HepG2 (cell line): Measurements from ENCODE around the gene ZFYVE26. TPM values are rescaled to one million over a fixed set of nuclear protein-coding genes. Genes with fewer than 3 reads are reported as not detected.

Experiments
- ARID2 ChIP-seq: sonication (generic); formaldehyde crosslinking; IDR thresholded peaks from 2 replicates; pipeline ENCODE4 v1.8.1; 2022; ENCODE audit warnings: mild to moderate bottlenecking, missing genetic modification reagents, borderline replicate concordance
- ATM ChIP-seq: fragments of 450-650 bp; IDR thresholded peaks from 2 replicates; pipeline ENCODE4 v1.7.1; 2017; ENCODE audit warnings: mild to moderate bottlenecking, borderline replicate concordance
- CENPT ChIP-seq: sonication (generic); formaldehyde crosslinking; IDR thresholded peaks from 2 replicates; pipeline ENCODE4 v1.8.0; 2022; ENCODE audit warnings: low read depth, mild to moderate bottlenecking, moderate library complexity, missing genetic modification reagents
- KAT8 ChIP-seq: IDR thresholded peaks from 2 replicates; pipeline ENCODE4 v1.6.1; 2016; ENCODE audit warnings: missing genetic modification reagents, missing compliant biosample characterization
- NFAT5 ChIP-seq: sonication (generic); formaldehyde crosslinking; IDR thresholded peaks from 2 replicates; pipeline ENCODE4 v1.4.0; 2020; ENCODE audit warnings: missing genetic modification reagents
- NFE2 ChIP-seq: sonication (generic); formaldehyde crosslinking; IDR thresholded peaks from 2 replicates; pipeline ENCODE4 v1.4.0; 2020; ENCODE audit warnings: missing genetic modification reagents
- RFX3 ChIP-seq: IDR thresholded peaks from 2 replicates; pipeline ENCODE4 v1.6.1; 2016; ENCODE audit warnings: missing biosample characterization, missing genetic modification reagents
- SKIL ChIP-seq: sonication (generic); formaldehyde crosslinking; IDR thresholded peaks from 2 replicates; pipeline ENCODE4 v1.8.0; 2022; ENCODE audit warnings: missing genetic modification reagents, mild to moderate bottlenecking, moderate library complexity, borderline replicate concordance
- TOE1 ChIP-seq: sonication (generic); formaldehyde crosslinking; IDR thresholded peaks from 2 replicates; pipeline ENCODE4 v1.4.0; 2020; ENCODE audit warnings: mild to moderate bottlenecking, missing genetic modification reagents
- ZKSCAN8 ChIP-seq: IDR thresholded peaks from 2 replicates; pipeline ENCODE4 v1.6.1; 2016; ENCODE audit warnings: borderline replicate concordance, missing genetic modification reagents, missing compliant biosample characterization
- ZNF264 ChIP-seq: sonication (generic); formaldehyde crosslinking; IDR thresholded peaks from 2 replicates; pipeline ENCODE4 v1.4.0; 2020; ENCODE audit warnings: missing genetic modification reagents
- ZNF451 ChIP-seq: sonication (generic); formaldehyde crosslinking; IDR thresholded peaks from 2 replicates; pipeline ENCODE4 v1.5.0; 2020; ENCODE audit warnings: mild to moderate bottlenecking, missing genetic modification reagents
- ZNF496 ChIP-seq: sonication (generic); formaldehyde crosslinking; IDR thresholded peaks from 2 replicates; pipeline ENCODE4 v1.8.1; 2023; ENCODE audit warnings: mild to moderate bottlenecking, moderate library complexity, missing genetic modification reagents; ENCODE audit not compliant: insufficient replicate concordance
- ZNF710 ChIP-seq: sonication (generic); formaldehyde crosslinking; IDR thresholded peaks from 2 replicates; pipeline ENCODE4 v1.5.0; 2020; ENCODE audit warnings: mild to moderate bottlenecking, missing genetic modification reagents, borderline replicate concordance
- ZSCAN30 ChIP-seq: sonication (generic); formaldehyde crosslinking; IDR thresholded peaks from 2 replicates; pipeline ENCODE4 v1.5.0; 2020; ENCODE audit warnings: mild to moderate bottlenecking, missing genetic modification reagents
- polyA plus RNA-seq, 8 experiments: library from polyadenylated mRNA; depleted of rRNA in 3 of 8; stranded (reverse) in 7 of 8; unstranded in 1 of 8; fragments of >200 nt; fragmentation: Illumina TruSeq in 4 of 8; extraction: Trizol in 4 of 8; gene quantifications; 2 replicates each; pipeline versions ENCODE4 v1.2.1 to v1.2.3, GENCODE V29; 2011 to 2016; ENCODE audit warnings: low read depth in 4 of 8, missing spikeins in 1 of 8, mixed read lengths in 1 of 8; ENCODE audit not compliant: insufficient read depth in 1 of 8
- total RNA-seq, 5 experiments: library from RNA; depleted of rRNA; stranded (reverse); fragments of >200 nt; fragmentation: Illumina TruSeq; extraction: Trizol; gene quantifications; 2 replicates each; pipeline ENCODE4 v1.2.3, GENCODE V29; 2016; ENCODE audit warnings: low read depth in 1 of 5
- TF ChIP-seq, protein P1 (sequence below): sonication (generic); formaldehyde crosslinking; IDR thresholded peaks from 2 replicates; pipeline ENCODE4 v1.4.0; 2020; ENCODE audit warnings: mild to moderate bottlenecking, low read depth, missing genetic modification reagents

ZFYVE26 gene
- total and polyA plus RNA-seq, 2 of the 13 experiments (the other 11 are each of a cell fraction or from before 2014, with no cell fraction given) = 13.6 to 16.4 TPM

- TF ChIP-seq ZSCAN30 (CRISPR knock-in tag) = no peak
- TF ChIP-seq ZNF451 (CRISPR knock-in tag) = no peak
- TF ChIP-seq TOE1 (CRISPR knock-in tag) = no peak
- no peak for TF ChIP-seq CENPT (CRISPR knock-in tag)
- peak; percentile 29; the same call in 1 of the 2 replicates for TF ChIP-seq KAT8 (CRISPR knock-in tag)
- TF ChIP-seq NFAT5 (CRISPR knock-in tag) = no peak
- TF ChIP-seq, protein P1, sequence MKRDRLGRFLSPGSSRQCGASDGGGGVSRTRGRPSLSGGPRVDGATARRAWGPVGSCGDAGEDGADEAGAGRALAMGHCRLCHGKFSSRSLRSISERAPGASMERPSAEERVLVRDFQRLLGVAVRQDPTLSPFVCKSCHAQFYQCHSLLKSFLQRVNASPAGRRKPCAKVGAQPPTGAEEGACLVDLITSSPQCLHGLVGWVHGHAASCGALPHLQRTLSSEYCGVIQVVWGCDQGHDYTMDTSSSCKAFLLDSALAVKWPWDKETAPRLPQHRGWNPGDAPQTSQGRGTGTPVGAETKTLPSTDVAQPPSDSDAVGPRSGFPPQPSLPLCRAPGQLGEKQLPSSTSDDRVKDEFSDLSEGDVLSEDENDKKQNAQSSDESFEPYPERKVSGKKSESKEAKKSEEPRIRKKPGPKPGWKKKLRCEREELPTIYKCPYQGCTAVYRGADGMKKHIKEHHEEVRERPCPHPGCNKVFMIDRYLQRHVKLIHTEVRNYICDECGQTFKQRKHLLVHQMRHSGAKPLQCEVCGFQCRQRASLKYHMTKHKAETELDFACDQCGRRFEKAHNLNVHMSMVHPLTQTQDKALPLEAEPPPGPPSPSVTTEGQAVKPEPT (CRISPR knock-in tag) = no peak
- no peak for TF ChIP-seq RFX3 (CRISPR knock-in tag)
- TF ChIP-seq ZNF264 (CRISPR knock-in tag) = 0 out of 2 replicates have a peak, but pooled peaks have one; percentile 29
- TF ChIP-seq ZKSCAN8 = 0 out of 2 replicates have a peak, but pooled peaks have one; percentile 20
- no peak for TF ChIP-seq ARID2 (CRISPR knock-in tag)
- no peak for TF ChIP-seq ZNF496 (CRISPR knock-in tag)
- TF ChIP-seq NFE2 (CRISPR knock-in tag) = no peak
- no peak for TF ChIP-seq ATM
- no peak for TF ChIP-seq SKIL (CRISPR knock-in tag)
- no peak for TF ChIP-seq ZNF710 (CRISPR knock-in tag)
Measured at GRCh38 chr14:67738740-67739504, 77.5 kb downstream of the ZFYVE26 start (continued).
